ENCODE measurements around the gene GPR78. TPM values are rescaled to one million over a fixed set of nuclear protein-coding genes. Genes with fewer than 3 reads are reported as not detected.

Gene GPR78
- total RNA-seq, 1 experiment from 2014 or later: not detected

GRCh38 chr4:8581094-8581861, 1.1 kb downstream of the GPR78 start:
- DNase-seq (ENCODE audit: low read depth): no peak
- in situ Hi-C loops (cut with HindIII; ENCODE audit: low pct_unique_long_range_greater_than_20kb, low sequenced_read_pairs): no loop called here

DNA sequence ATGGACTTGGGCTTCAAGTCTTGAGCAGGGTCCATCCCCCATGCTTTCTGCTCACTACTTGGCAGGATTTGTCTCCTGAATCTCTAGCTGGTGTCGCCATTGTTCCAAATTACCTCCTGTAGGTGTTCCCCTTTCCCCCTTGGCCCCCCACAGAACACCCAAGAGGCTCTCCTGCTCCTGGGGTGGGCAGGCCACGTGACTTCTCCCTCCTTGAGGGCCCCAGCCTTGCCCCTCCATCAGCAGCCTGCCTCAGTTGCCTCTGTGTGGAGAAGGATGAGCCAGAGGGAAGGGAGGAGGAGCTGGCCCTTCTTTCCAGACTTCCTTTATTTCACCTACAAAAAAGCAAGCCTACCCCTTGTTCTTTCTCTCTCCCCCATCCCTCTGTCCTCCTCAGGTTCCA, 1.8 kb downstream of the GPR78 start:
- in situ Hi-C loops (cut with HindIII; ENCODE audit: low pct_unique_long_range_greater_than_20kb, low sequenced_read_pairs): no loop called here
- DNase-seq (ENCODE audit: low read depth): no peak

GRCh38 chr4:8582436-8582835, 2.2 kb downstream of the GPR78 start:
- in situ Hi-C loops (cut with HindIII; ENCODE audit: low pct_unique_long_range_greater_than_20kb, low sequenced_read_pairs): no loop called here
- no peak for DNase-seq (ENCODE audit: low read depth)

DNA sequence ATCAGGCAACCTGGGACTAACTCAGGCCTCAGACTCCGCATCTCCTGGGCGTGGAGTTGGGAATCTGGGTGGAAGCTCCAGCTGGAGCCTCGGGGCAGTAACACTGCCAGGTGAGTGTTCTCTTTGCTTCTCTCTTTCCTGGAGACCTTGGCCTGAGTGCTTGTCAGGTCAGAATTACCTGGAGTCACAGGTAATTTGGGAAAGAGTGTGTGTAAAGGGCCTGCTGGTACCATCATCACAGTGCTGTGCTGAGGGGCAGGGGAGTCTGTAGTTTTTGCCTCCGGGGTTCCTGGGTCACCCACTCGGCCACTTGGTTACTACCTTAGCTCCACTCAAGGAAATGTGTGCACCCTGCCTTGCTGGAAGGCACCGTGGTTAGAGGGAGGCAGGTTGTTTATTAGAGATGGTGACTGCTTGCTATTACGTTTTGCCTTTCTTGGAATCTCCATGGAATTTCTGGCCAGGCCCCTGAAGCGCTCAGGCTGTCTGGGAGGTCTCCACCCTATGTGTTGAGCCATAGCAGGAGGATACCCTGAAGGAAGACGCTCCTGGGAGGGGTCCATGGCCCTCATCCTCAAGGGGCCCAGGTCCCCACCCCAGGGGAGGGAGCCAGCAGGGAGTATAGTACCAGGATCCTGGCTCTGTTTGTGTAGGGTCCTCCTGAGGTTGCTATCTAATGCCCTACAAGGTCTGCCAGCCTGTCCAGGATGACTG, 2.9 kb downstream of the GPR78 start:
- no peak for DNase-seq (ENCODE audit: low read depth)
- in situ Hi-C loops (cut with HindIII; ENCODE audit: low pct_unique_long_range_greater_than_20kb, low sequenced_read_pairs): no loop called here

DNA sequence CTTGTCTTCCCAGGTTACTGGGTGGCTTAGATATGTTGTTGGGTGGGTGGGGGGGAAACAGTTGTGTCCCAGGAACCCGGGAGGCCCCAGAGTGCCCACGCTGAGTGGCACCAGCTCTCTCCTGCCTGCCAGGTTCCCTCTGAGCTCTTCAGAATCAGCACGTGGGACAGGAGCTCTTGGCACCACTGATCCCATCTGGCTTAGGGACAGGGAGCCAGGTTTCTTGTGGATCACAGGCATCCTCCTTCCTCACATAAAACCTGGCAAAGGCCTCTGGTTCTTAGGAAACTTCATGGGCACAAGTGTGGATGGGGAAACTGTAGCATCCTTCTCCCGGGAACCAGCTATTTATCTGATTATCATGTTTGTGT, 3.4 kb downstream of the GPR78 start:
- in situ Hi-C loops (cut with HindIII; ENCODE audit: low pct_unique_long_range_greater_than_20kb, low sequenced_read_pairs): no loop called here
- no peak for DNase-seq (ENCODE audit: low read depth)

DNA sequence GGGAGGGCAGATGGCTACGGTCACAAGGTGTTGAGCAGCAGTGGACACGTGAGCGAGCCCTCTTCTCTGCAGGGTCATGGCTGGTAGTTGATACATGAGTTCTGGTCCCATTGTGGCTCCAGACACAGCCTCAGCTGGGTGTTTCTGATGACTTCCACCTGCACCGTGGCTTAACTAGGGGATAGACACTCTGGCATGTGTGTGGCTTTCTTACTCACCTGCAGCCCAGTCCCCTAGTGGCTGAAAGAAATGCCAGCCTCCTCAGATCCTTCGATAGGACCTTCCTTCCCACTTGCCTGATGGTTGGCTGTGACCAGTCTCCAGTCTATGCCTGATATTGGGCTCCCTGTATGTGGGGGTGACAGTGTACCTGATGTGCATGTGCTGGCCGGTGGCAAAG, 5.0 kb downstream of the GPR78 start:
- no peak for DNase-seq (ENCODE audit: low read depth)
- in situ Hi-C loops (cut with HindIII; ENCODE audit: low pct_unique_long_range_greater_than_20kb, low sequenced_read_pairs): no loop called here

GRCh38 chr4:8585721-8586212, 5.6 kb downstream of the GPR78 start:
- in situ Hi-C loops (cut with HindIII; ENCODE audit: low pct_unique_long_range_greater_than_20kb, low sequenced_read_pairs): no loop called here

DNA sequence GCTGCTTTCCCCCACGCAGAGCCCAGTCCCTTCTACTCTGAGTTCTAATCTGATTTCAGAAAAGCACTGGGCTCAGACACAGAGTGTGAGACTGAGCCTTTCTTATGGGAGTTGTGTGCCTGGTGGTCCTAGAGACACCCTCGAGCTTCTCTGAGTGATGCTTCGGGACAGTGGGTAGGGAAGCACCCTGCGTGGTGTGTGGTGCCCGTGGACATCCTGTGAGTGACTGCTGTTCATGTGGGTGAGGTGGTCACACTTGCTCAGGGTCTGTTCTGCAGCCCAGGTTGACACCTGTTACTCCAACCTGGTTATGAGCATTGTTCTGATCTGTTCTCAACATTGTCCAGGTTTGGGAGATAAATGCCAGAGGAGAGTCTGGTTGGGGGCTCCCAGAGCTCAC, 6.1 kb downstream of the GPR78 start:
- in situ Hi-C loops (cut with HindIII; ENCODE audit: low pct_unique_long_range_greater_than_20kb, low sequenced_read_pairs): no loop called here
- DNase-seq (ENCODE audit: low read depth): no peak

More at GRCh38 chr4:8585721-8586212, 5.6 kb downstream of the GPR78 start:
- no peak for DNase-seq (ENCODE audit: low read depth)

DNA sequence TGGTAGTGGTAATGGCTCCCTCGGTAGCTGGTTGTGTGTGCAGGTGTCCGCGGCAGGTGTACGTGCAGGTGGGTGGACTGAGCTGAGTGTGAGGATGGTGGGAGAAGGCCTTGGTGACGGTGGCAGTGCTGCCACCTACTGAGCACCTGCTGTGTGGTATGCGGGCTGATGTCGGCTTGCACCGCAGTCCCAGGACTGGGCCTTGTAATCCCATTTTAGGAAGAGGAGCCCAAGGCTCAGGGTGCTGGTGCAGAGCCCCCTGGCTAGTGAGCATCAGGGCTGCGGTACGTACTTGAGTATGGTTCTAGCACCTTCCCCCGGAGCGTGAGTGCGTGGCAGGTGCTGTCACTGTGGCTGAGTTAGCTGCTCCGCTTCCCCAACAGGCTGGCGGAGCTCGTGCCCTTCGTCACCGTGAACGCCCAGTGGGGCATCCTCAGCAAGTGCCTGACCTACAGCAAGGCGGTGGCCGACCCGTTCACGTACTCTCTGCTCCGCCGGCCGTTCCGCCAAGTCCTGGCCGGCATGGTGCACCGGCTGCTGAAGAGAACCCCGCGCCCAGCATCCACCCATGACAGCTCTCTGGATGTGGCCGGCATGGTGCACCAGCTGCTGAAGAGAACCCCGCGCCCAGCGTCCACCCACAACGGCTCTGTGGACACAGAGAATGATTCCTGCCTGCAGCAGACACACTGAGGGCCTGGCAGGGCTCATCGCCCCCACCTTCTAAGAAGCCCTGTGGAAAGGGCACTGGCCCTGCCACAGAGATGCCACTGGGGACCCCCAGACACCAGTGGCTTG, 6.7 kb downstream of the GPR78 start:
- no peak for DNase-seq (ENCODE audit: low read depth)
- in situ Hi-C loops (cut with HindIII; ENCODE audit: low pct_unique_long_range_greater_than_20kb, low sequenced_read_pairs): no loop called here

DNA sequence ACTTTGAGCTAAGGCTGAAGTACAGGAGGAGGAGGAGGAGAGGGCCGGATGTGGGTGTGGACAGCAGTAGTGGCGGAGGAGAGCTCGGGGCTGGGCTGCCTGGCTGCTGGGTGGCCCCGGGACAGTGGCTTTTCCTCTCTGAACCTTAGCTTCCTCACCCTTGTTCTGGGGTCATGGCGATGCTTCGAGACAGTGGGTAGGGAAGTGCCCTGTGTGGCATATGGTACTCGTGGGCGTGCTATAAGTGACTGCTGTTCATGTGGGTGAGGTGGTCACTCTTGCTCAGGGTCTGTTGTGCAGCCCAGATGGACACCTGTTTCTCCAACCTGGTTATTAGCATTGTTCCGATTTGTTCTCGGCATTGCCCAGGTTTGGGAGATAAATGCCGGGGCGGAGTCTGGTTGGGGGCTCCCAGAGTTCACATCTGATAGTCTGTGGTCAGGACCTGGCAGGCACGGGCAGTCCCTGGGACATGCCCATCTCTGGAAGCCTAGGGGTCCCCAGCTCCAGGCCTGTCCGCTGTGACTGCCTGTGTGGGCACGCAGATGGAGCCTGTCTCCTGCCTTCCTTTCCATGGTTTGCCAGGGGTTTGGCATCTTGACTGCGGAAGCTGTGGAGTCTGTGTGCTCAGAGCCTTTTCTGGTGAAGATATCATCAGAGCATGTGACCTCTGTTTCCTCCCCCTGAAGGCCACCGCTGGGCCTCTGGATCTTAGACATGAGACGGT, 7.4 kb downstream of the GPR78 start:
- in situ Hi-C loops (cut with HindIII; ENCODE audit: low pct_unique_long_range_greater_than_20kb, low sequenced_read_pairs): no loop called here
- DNase-seq (ENCODE audit: low read depth): no peak

- no peak for DNase-seq (ENCODE audit: low read depth)
- in situ Hi-C loops (cut with HindIII; ENCODE audit: low pct_unique_long_range_greater_than_20kb, low sequenced_read_pairs): no loop called here
These were observed 7.9 kb downstream of the GPR78 start for GRCh38 chr4:8588196-8588470.

- in situ Hi-C loops (cut with HindIII; ENCODE audit: low pct_unique_long_range_greater_than_20kb, low sequenced_read_pairs): no loop called here
- DNase-seq (ENCODE audit: low read depth): no peak
These were observed 9.1 kb downstream of the GPR78 start for GRCh38 chr4:8589336-8589735.

DNA sequence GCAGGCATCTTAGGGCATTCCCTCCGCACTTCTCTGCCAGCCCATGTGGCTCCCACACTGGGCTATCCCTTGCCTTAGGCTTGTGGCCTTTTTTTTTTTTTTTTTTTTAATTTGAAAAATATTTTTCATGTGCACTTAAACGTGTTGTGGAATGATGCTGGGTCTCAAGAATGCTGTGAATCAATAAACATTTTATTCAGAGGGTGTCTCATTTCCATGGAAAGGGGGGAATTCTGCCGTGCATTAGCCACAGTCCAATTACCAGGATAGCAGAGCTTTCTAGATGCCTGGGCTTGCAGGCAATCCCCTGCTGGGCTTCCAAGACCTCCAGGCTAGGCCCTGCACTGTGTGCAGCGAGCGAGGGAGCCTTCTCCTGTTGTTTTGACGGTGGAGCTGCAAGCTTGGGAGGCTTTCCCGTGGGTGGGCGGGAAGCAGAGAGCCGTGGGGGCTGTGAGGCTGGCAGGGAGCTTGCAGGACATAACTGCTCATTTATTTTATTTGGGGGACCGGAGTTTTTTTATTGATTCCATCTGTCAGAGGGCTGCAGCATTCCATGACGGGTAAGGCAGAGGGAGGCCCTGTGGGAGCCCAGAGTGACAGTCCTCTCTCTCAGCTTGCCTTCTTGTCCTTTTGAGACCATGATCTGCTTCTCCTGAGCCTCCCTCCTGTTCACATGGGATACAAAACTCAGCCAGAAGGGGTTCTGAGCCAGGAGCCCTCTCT, 9.8 kb downstream of the GPR78 start:
- in situ Hi-C loops (cut with HindIII; ENCODE audit: low pct_unique_long_range_greater_than_20kb, low sequenced_read_pairs): no loop called here
- no peak for DNase-seq (ENCODE audit: low read depth)

DNA sequence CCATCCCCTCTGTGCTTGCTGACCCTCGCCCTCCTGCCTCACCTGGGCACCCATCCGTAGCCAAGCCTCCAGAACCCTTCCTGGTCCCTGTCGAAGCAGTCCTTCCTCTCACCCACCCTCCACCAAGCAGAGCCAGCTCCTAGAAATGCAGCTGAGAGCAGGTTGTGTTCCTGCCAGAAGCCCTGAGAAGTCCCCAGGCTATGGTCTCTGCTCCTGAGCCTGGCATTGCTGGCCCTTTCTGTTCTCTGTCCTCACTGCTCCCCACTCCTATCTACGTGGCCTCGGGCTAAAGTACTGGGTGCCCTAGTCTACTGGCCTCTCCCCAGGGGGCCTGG, 10.3 kb downstream of the GPR78 start:
- in situ Hi-C loops (cut with HindIII; ENCODE audit: low pct_unique_long_range_greater_than_20kb, low sequenced_read_pairs): no loop called here
- no peak for DNase-seq (ENCODE audit: low read depth)

- in situ Hi-C loops (cut with HindIII; ENCODE audit: low pct_unique_long_range_greater_than_20kb, low sequenced_read_pairs): no loop called here
- DNase-seq (ENCODE audit: low read depth): no peak
These were observed 10.9 kb downstream of the GPR78 start for GRCh38 chr4:8591114-8591513.

DNA sequence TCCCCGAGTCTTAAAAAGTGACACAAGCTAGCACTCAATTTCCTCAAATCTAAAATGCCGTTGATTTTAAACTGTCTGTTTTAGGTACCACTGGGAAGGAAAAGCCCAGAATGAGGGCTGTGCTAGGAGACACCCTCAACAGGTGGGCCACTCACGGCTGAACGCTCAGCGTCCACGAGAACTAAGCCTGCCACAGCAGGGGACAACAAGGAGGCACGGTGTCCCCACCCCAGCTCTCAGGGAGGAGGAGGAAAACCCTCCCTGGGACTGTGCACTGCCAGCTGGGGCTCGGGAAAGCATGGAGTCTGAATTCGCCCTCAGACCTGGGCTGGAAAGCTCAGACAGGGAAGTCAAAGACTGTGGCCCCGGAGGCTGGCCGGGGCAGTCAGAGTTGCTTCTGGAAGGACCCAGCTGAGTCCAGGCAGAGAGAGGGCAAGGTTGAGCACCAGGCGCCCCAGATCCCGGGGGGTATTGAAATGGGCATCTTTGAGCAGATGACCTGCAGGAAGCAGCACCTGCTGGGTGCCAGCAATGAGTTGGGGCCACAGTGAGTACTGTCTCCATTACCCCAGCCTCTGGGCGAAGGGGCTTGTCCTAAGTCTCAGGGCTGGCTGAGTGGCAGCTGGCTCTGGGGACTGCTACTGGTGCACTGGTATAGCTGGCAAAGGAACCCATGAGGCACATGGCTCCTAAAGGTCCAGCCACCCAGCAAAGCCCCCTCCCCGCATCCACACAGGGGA, 11.6 kb downstream of the GPR78 start:
- in situ Hi-C loops (cut with HindIII; ENCODE audit: low pct_unique_long_range_greater_than_20kb, low sequenced_read_pairs): no loop called here
- DNase-seq (ENCODE audit: low read depth): no peak

- in situ Hi-C loops (cut with HindIII; ENCODE audit: low pct_unique_long_range_greater_than_20kb, low sequenced_read_pairs): no loop called here
- DNase-seq (ENCODE audit: low read depth): no peak
These were observed 12.4 kb downstream of the GPR78 start, which contains the start of gene CPZ for GRCh38 chr4:8592366-8593263. TSS of gene CPZ (plus strand) at chr4:8592765. CDS start at chr4:8592834, 69 bp downstream.
